ENCODE results near the gene UNC13A.

UNC13A gene

GRCh38 chr19:17727843-17728242 is 39.7 kb upstream of the UNC13A start:
- no peak for TF ChIP-seq CTCF (IDR thresholded peaks at IDR 0.05; ENCODE audit: low read depth, low read length, missing control alignments)
- no peak overlapping the region for H3K27ac ChIP-seq
- H3K36me3 ChIP-seq (replicated peaks): peaks cover 78% of the 10 kb centered on the region
- H3K27me3 ChIP-seq (replicated peaks): no peaks in the 10 kb centered on the region
- no peak for DNase-seq
- in situ Hi-C loops (cut with HindIII; ENCODE audit: low pct_ligation_motif_present, low sequenced_read_pairs): no loop called here
- H3K4me3 ChIP-seq (ENCODE audit: low read depth, low read length): no peak overlapping the region

- Histone ChIP-seq H3K36me3 (replicated peaks) (peaks cover 74% of the 10 kb centered on the region), H3K4me3 (ENCODE audit: low read depth, low read length) (no peak overlapping the region), H3K27me3 (replicated peaks) (no peaks in the 10 kb centered on the region), H3K27ac (no peak overlapping the region)
- no peak for DNase-seq
- TF ChIP-seq CTCF (IDR thresholded peaks at IDR 0.05; ENCODE audit: low read depth, low read length, missing control alignments): no peak
- in situ Hi-C loops (cut with HindIII; ENCODE audit: low pct_ligation_motif_present, low sequenced_read_pairs): no loop called here
These were observed 39.0 kb upstream of the UNC13A start for GRCh38 chr19:17726964-17727773.

GRCh38 chr19:17726136-17726741 is 38.1 kb upstream of the UNC13A start:
- H3K36me3 ChIP-seq (replicated peaks): peaks cover 68% of the 10 kb centered on the region

GRCh38 chr19:17725422-17726078 is 37.4 kb upstream of the UNC13A start:
- no peak for DNase-seq
- peaks cover 63% of the 10 kb centered on the region for H3K36me3 ChIP-seq (replicated peaks)
- H3K27ac ChIP-seq: no peak overlapping the region
- in situ Hi-C loops (cut with HindIII; ENCODE audit: low pct_ligation_motif_present, low sequenced_read_pairs): no loop called here
- no peak overlapping the region for H3K4me3 ChIP-seq (ENCODE audit: low read depth, low read length)
- H3K27me3 ChIP-seq (replicated peaks): no peaks in the 10 kb centered on the region
- peak; percentile 56 for TF ChIP-seq CTCF (IDR thresholded peaks at IDR 0.05; ENCODE audit: low read depth, low read length, missing control alignments)

More at GRCh38 chr19:17726136-17726741, 38.1 kb upstream of the UNC13A start:
- no peak for TF ChIP-seq CTCF (IDR thresholded peaks at IDR 0.05; ENCODE audit: low read depth, low read length, missing control alignments)
- H3K27me3 ChIP-seq (replicated peaks): no peaks in the 10 kb centered on the region
- no peak overlapping the region for H3K4me3 ChIP-seq (ENCODE audit: low read depth, low read length)
- in situ Hi-C loops (cut with HindIII; ENCODE audit: low pct_ligation_motif_present, low sequenced_read_pairs): no loop called here
- no peak for DNase-seq
- H3K27ac ChIP-seq: no peak overlapping the region

GRCh38 chr19:17724655-17725054 is 36.5 kb upstream of the UNC13A start:
- H3K36me3 ChIP-seq (replicated peaks): peaks cover 59% of the 10 kb centered on the region

More at GRCh38 chr19:17724655-17725054, 36.5 kb upstream of the UNC13A start:
- no peak overlapping the region for H3K4me3 ChIP-seq (ENCODE audit: low read depth, low read length)
- no peak for DNase-seq
- no peak overlapping the region for H3K27ac ChIP-seq
- in situ Hi-C loops (cut with HindIII; ENCODE audit: low pct_ligation_motif_present, low sequenced_read_pairs): no loop called here
- no peaks in the 10 kb centered on the region for H3K27me3 ChIP-seq (replicated peaks)
- no peak for TF ChIP-seq CTCF (IDR thresholded peaks at IDR 0.05; ENCODE audit: low read depth, low read length, missing control alignments)
